ENCODE data around the gene SMIM36.

GRCh38 chr17:55545806-55546205 lies 34.6 kb upstream of the SMIM36 start:
- TF ChIP-seq CTCF (IDR thresholded peaks at IDR 0.05): no peak
- TF ChIP-seq POLR2A (IDR thresholded peaks at IDR 0.05): no peak
- TF ChIP-seq EP300 (IDR thresholded peaks at IDR 0.05): no peak
